GM21737 (cell line): ENCODE measurements around the gene ZDHHC14.

ENCODE experiments used
- ATAC-seq: cut with Tn5 transposase; IDR thresholded peaks from one replicate; pipeline ENCODE4 v1.9.1; 2021; ENCODE audit warnings: mild to moderate bottlenecking, moderate library complexity; ENCODE audit not compliant: unreplicated experiment

ZDHHC14 gene

GRCh38 chr6:157653521-157653920 is 272.5 kb downstream of the ZDHHC14 start:
- ATAC-seq: no peak

- ATAC-seq: no peak
These were observed 274.1 kb downstream of the ZDHHC14 start for GRCh38 chr6:157655139-157655538.

- ATAC-seq: no peak
These were observed 275.5 kb downstream of the ZDHHC14 start for GRCh38 chr6:157656437-157656997.

- ATAC-seq: no peak
These were observed 276.8 kb downstream of the ZDHHC14 start for GRCh38 chr6:157657754-157658153.

GRCh38 chr6:157658301-157658700 is 277.3 kb downstream of the ZDHHC14 start:
- no peak for ATAC-seq

GRCh38 chr6:157659536-157660271 is 278.7 kb downstream of the ZDHHC14 start:
- no peak for ATAC-seq

- ATAC-seq: no peak
These were observed 279.4 kb downstream of the ZDHHC14 start for GRCh38 chr6:157660414-157660813.

- ATAC-seq: no peak
These were observed 280.7 kb downstream of the ZDHHC14 start for GRCh38 chr6:157661652-157662051.

GRCh38 chr6:157663261-157663660 is 282.3 kb downstream of the ZDHHC14 start:
- ATAC-seq: no peak

GRCh38 chr6:157665180-157665579 is 284.2 kb downstream of the ZDHHC14 start:
- ATAC-seq: no peak

- ATAC-seq: no peak
These were observed 285.7 kb downstream of the ZDHHC14 start for GRCh38 chr6:157666729-157667128.

GRCh38 chr6:157667211-157668008 is 286.4 kb downstream of the ZDHHC14 start:
- no peak for ATAC-seq

GRCh38 chr6:157668009-157668401 is 287.0 kb downstream of the ZDHHC14 start:
- no peak for ATAC-seq

- ATAC-seq: no peak
These were observed 287.7 kb downstream of the ZDHHC14 start for GRCh38 chr6:157668713-157669112.

- no peak for ATAC-seq
These were observed 288.3 kb downstream of the ZDHHC14 start for GRCh38 chr6:157669323-157669722.

GRCh38 chr6:157669747-157670216 is 288.8 kb downstream of the ZDHHC14 start:
- no peak for ATAC-seq

GRCh38 chr6:157670466-157671186 is 289.6 kb downstream of the ZDHHC14 start:
- ATAC-seq: no peak

GRCh38 chr6:157672726-157673412 is 291.9 kb downstream of the ZDHHC14 start:
- ATAC-seq: no peak

GRCh38 chr6:157673596-157673995 is 292.6 kb downstream of the ZDHHC14 start:
- no peak for ATAC-seq

- no peak for ATAC-seq
These were observed 293.1 kb downstream of the ZDHHC14 start for GRCh38 chr6:157674061-157674460.

GRCh38 chr6:157675831-157676230 is 294.8 kb downstream of the ZDHHC14 start:
- ATAC-seq: no peak
